HEK293 (cell line): ENCODE data around the gene DDR2.

Experiments
- CTCF ChIP-seq: fragments of 450-650 bp; formaldehyde crosslinking; IDR thresholded peaks from 2 replicates; pipeline ENCODE4 v1.5.1; 2016; ENCODE audit warnings: missing biosample characterization, missing genetic modification characterization
- KLF1 ChIP-seq: fragments of 450-650 bp; formaldehyde crosslinking; IDR thresholded peaks from 2 replicates; pipeline ENCODE4 v1.5.1; 2016; ENCODE audit warnings: missing biosample characterization, missing genetic modification characterization
- MYNN ChIP-seq: fragments of 450-650 bp; formaldehyde crosslinking; IDR thresholded peaks from 2 replicates; pipeline ENCODE4 v1.5.1; 2016; ENCODE audit warnings: missing biosample characterization, missing genetic modification characterization, borderline replicate concordance
- PRDM2 ChIP-seq: fragments of 450-650 bp; formaldehyde crosslinking; IDR thresholded peaks from 2 replicates; pipeline ENCODE4 v1.5.1; 2016; ENCODE audit warnings: missing biosample characterization, missing genetic modification characterization, borderline replicate concordance
- ZBTB20 ChIP-seq: fragments of 450-650 bp; formaldehyde crosslinking; IDR thresholded peaks from 2 replicates; pipeline ENCODE4 v1.5.1; 2016; ENCODE audit warnings: missing biosample characterization, missing genetic modification characterization
- ZNF138 ChIP-seq: fragments of 450-650 bp; formaldehyde crosslinking; IDR thresholded peaks from 2 replicates; pipeline ENCODE4 v1.5.1; 2016; ENCODE audit warnings: missing biosample characterization, missing genetic modification characterization, borderline replicate concordance
- ZNF274 ChIP-seq, 2 experiments: fragments of 200-500 bp in 1 of 2; fragments of 450-650 bp in 1 of 2; sonication (Bioruptor generic) in 1 of 2; formaldehyde crosslinking in 1 of 2; IDR thresholded peaks; 2 replicates each; pipeline versions ENCODE4 v1.5.1 to v1.6.1; 2014 to 2016; ENCODE audit warnings: borderline replicate concordance in 1 of 2, inconsistent platforms in 1 of 2, low read length in 1 of 2, missing biosample characterization in 1 of 2, missing genetic modification characterization in 1 of 2
- ZNF302 ChIP-seq: fragments of 450-650 bp; formaldehyde crosslinking; IDR thresholded peaks from 2 replicates; pipeline ENCODE4 v1.5.1; 2016; ENCODE audit warnings: missing biosample characterization, missing genetic modification characterization, low read depth
- ZNF654 ChIP-seq: fragments of 450-650 bp; formaldehyde crosslinking; IDR thresholded peaks from 2 replicates; pipeline ENCODE4 v1.5.1; 2016; ENCODE audit warnings: low read depth, missing biosample characterization, missing genetic modification characterization
- ZNF704 ChIP-seq: fragments of 450-650 bp; formaldehyde crosslinking; IDR thresholded peaks from 2 replicates; pipeline ENCODE4 v1.5.1; 2016; ENCODE audit warnings: missing biosample characterization, missing genetic modification characterization
- ZNF777 ChIP-seq: fragments of 450-650 bp; formaldehyde crosslinking; IDR thresholded peaks from 2 replicates; pipeline ENCODE4 v1.5.1; 2017; ENCODE audit warnings: missing biosample characterization, missing genetic modification characterization, borderline replicate concordance

GRCh38 chr1:162823771-162824525 lies 191.7 kb downstream of the DDR2 start:
- no peak for TF ChIP-seq ZNF138 (tag by site-specific recombination)
- TF ChIP-seq ZNF274 (IDR thresholded peaks at IDR 0.05; ENCODE audit: low read length) = no peak
- no peak for TF ChIP-seq ZNF274 (tag by site-specific recombination; IDR thresholded peaks at IDR 0.05; ENCODE audit: borderline replicate concordance)
- no peak for TF ChIP-seq CTCF (tag by site-specific recombination)
- no peak for TF ChIP-seq ZNF704 (tag by site-specific recombination)
- TF ChIP-seq ZBTB20 (tag by site-specific recombination) = no peak
- no peak for TF ChIP-seq ZNF777 (tag by site-specific recombination)
- no peak for TF ChIP-seq KLF1 (tag by site-specific recombination)
- TF ChIP-seq PRDM2 (tag by site-specific recombination) = no peak
- TF ChIP-seq ZNF302 (tag by site-specific recombination) = no peak
- no peak for TF ChIP-seq MYNN (tag by site-specific recombination)
- TF ChIP-seq ZNF654 (tag by site-specific recombination) = no peak
